Right lobe of liver (tissue), 4 donors: Measurements from ENCODE around the gene RALGPS1.

Experiments
- CTCF ChIP-seq, 4 donors: fragments of 200-600 bp in 3 of 4; fragments of 450-650 bp in 1 of 4; IDR thresholded peaks; one replicate each; pipeline versions ENCODE4 v1.5.1 to v1.8.0; 2016 to 2022; ENCODE audit warnings: antibody characterized with exemption in 4 of 4, mild to moderate bottlenecking in 2 of 4
- POLR2A ChIP-seq: fragments of 450-650 bp; IDR thresholded peaks from one replicate; pipeline ENCODE4 v1.6.1; 2017; ENCODE audit warnings: antibody characterized with exemption, mild to moderate bottlenecking
- donor health status: DM: no; HTN: no; CAD: no.
- donor health status: DM: no; HTN: no; CAD: no.
- donor health status: DM: no; HTN: yes; CAD: no.

DNA sequence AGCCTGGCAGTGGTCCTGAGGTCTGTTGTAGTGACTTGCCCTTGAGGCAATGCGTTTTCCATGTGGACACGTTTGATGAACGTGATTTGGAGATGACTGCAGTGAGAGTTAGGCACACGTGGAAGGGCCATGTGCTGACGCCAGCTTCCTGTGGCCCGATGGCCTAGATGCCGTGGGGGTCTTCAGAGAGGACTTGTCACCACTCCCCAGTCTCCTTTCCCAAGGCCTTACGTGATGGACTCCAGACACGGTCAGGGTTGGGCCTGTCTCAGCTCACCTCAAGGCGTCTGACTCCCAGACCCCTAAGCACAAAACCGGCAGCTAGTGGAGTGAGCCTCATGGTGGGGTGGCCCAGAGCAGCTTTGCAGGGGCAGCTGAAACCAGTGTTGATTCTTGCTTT lies 115.0 kb downstream of the RALGPS1 start:
- TF ChIP-seq CTCF (IDR thresholded peaks at IDR 0.05), result no peak
- TF ChIP-seq POLR2A, result no peak
